Activated CD8-positive, alpha-beta T cell treated with anti-CD3 and anti-CD28 coated beads for 36 hours (primary cell): ENCODE data around the gene VDR. TPM values are rescaled to one million over a fixed set of nuclear protein-coding genes. Genes with fewer than 3 reads are reported as not detected.
A peak's percentile ranks its signal among the peaks of the same experiment; 100 is the strongest.

Experiments
- ATAC-seq: fragments of 200-7000 bp; cut with Tn5 transposase; one replicate; pipeline ENCODE4 v1.10.0; 2021; ENCODE audit warnings: mild to moderate bottlenecking, moderate library complexity
- CTCF ChIA-PET: fragments of 350-600 bp; sonication (Branson Sonifier 250); formaldehyde crosslinking; loops from one replicate; lab custom pipeline; 2021; ENCODE audit warnings: antibody characterized with exemption; lab: Charles Lee
- POLR2A ChIA-PET: fragments of 350-600 bp; sonication (Branson Sonifier 250); formaldehyde crosslinking; loops from one replicate; lab custom pipeline; 2021; ENCODE audit warnings: antibody characterized with exemption; lab: Charles Lee
- DNase-seq: peaks from one replicate; pipeline ENCODE4 v3.0.0-alpha.2; 2020
- H3K27ac Mint-ChIP-seq: one replicate; pipeline ENCODE4 v1.8.0; 2021; ENCODE audit warnings: mild to moderate bottlenecking, mixed read lengths
- H3K27me3 Mint-ChIP-seq: one replicate; pipeline ENCODE4 v1.8.0; 2021; ENCODE audit warnings: mixed read lengths
- H3K36me3 Mint-ChIP-seq: one replicate; pipeline ENCODE4 v1.8.0; 2021; ENCODE audit warnings: low read depth, mixed read lengths
- H3K4me1 Mint-ChIP-seq: one replicate; pipeline ENCODE4 v1.8.0; 2021; ENCODE audit warnings: low read depth, mixed read lengths
- H3K4me3 Mint-ChIP-seq: one replicate; pipeline ENCODE4 v1.8.0; 2021; ENCODE audit warnings: mild to moderate bottlenecking, moderate library complexity, mixed read lengths
- H3K9me3 Mint-ChIP-seq: one replicate; pipeline ENCODE4 v1.8.0; 2021; ENCODE audit warnings: mixed read lengths
- intact Hi-C: fragments of 100-400 bp; cut with micrococcal nuclease; formaldehyde crosslinking; loops from one replicate; pipeline ENCODE4 v1.10.0; 2022
- total RNA-seq, 2 experiments: library from RNA; stranded (reverse); gene quantifications; one replicate each; pipeline ENCODE4 v1.2.3, GENCODE V29; 2021
- TF ChIP-seq, protein P1 (sequence below): fragments of 200-600 bp; IDR thresholded peaks from one replicate; pipeline ENCODE4 v1.8.0; 2022; ENCODE audit warnings: antibody characterized with exemption, mild to moderate bottlenecking

The VDR gene
- total RNA-seq, 2 experiments from 2014 or later = 84.6 to 86.4 TPM

GRCh38 chr12:47852096-47852571, 52.7 kb downstream of the VDR start:
- Mint-ChIP-seq H3K4me3 (no peak overlapping the region), H3K4me1 (peaks cover 11% of the 10 kb centered on the region), H3K27me3 (no peaks in the 10 kb centered on the region), H3K9me3 (no peaks in the 10 kb centered on the region), H3K27ac (no peak overlapping the region), H3K36me3 (peaks cover 60% of the 10 kb centered on the region)
- TF ChIP-seq, protein P1, sequence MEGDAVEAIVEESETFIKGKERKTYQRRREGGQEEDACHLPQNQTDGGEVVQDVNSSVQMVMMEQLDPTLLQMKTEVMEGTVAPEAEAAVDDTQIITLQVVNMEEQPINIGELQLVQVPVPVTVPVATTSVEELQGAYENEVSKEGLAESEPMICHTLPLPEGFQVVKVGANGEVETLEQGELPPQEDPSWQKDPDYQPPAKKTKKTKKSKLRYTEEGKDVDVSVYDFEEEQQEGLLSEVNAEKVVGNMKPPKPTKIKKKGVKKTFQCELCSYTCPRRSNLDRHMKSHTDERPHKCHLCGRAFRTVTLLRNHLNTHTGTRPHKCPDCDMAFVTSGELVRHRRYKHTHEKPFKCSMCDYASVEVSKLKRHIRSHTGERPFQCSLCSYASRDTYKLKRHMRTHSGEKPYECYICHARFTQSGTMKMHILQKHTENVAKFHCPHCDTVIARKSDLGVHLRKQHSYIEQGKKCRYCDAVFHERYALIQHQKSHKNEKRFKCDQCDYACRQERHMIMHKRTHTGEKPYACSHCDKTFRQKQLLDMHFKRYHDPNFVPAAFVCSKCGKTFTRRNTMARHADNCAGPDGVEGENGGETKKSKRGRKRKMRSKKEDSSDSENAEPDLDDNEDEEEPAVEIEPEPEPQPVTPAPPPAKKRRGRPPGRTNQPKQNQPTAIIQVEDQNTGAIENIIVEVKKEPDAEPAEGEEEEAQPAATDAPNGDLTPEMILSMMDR = no peak
- ChIA-PET POLR2A (interaction anchor here (0.6 kb wide), 1 partner anchor 113 kb away, joined by 3 read pairs; no protein-coding TSS in a partner anchor), CTCF (interaction anchor here (0.7 to 3.2 kb wide), 4 partner anchors 14 to 110 kb away, joined by 3 to 16 read pairs (median 6); no protein-coding TSS in a partner anchor)
- intact Hi-C loops = no loop called here
- ATAC-seq (no peak), DNase-seq (no peak)

DNA sequence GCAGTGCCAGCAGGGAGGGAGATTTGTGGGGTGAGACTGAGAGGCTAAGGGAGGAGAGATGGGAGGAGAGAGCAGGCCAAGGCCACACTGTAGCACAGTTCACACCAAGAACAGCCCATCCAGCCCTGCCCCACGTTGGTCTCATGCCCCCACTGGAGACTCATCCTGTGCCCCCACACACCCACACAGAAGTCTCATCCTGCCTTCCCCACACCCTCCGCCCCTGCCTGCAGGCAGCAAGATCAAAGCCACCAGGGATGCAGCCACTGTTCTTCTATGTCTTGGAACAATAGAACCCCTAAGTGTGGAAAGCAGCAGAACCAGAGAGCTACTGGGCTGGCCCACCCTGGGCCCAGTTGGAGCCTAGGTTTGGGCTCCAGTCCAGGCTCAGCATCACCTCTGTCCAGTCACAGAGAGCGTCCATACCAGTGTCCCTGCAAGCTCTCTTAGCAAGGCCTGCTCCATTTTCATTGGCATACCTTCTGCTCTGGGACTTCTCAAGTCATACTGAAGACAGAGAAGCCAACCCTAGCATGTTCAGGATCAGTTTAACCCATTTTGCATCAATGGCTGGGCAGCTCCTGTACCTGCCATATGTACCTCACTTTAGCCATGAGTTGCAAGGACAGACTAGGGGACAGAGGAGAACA, 53.4 kb downstream of the VDR start:
- Mint-ChIP-seq H3K4me1 (peaks cover 11% of the 10 kb centered on the region), H3K27me3 (no peaks in the 10 kb centered on the region), H3K27ac (peak overlapping the region; percentile 26), H3K4me3 (no peak overlapping the region), H3K36me3 (peaks cover 61% of the 10 kb centered on the region), H3K9me3 (no peaks in the 10 kb centered on the region)
- no peak for DNase-seq
- POLR2A ChIA-PET = interaction anchor here (0.6 to 1.3 kb wide), 2 partner anchors 9 to 113 kb away, joined by 3 read pairs; no protein-coding TSS in a partner anchor
- TF ChIP-seq, protein P1 = no peak
- CTCF ChIA-PET = interaction anchor here (0.7 to 3.2 kb wide), 3 partner anchors 13 to 110 kb away, joined by 3 to 16 read pairs (median 6); no protein-coding TSS in a partner anchor
- no peak for ATAC-seq
- intact Hi-C loops = no loop called here

DNA sequence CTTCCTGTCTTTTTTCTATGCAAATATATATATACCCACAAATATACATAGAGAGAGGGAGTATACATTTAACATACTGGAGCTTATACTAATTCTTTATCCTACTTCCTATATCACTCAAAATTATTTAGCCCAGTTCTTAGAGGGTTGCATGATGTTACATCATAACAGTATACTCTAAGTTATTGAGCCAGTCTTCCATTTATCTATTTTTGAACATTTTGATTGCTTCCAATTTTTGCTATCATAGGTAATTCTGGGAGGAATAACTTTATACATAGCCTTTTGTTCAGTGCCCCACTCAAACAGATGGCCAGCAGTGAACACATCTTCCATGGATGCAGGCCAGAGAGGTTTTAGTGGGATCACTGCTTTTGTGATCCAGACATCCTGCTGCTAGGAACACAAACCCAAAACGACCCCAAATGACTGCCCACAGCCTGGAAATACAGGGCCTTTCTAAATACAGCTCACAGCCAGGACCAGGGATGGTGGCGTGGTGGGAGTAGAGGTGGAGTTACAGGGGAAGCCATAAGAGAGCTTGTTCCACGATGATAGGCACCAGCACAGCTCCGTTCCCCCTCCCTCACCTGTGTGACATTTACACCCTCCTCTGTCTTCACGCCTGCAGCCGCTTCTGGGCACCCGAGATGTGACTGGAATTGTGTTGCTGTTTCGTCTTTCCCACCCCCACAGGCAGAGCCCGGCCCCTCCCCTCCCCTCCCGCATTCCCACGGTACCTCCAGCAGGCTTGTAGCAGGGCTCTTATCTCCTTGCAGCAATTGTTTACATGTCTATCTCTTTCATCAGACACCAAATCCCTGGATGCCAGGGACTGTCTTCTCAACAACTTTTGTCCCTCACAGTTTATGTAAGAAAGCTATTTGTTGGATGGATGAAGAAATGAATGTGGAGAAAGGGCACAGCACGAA, 54.4 kb downstream of the VDR start:
- Mint-ChIP-seq H3K9me3 (no peaks in the 10 kb centered on the region), H3K4me1 (peaks cover 11% of the 10 kb centered on the region), H3K4me3 (no peak overlapping the region), H3K27me3 (no peaks in the 10 kb centered on the region), H3K36me3 (peaks cover 60% of the 10 kb centered on the region), H3K27ac (no peak overlapping the region)
- intact Hi-C loops = no loop called here
- DNase-seq = no peak
- ChIA-PET CTCF (interaction anchor here (1.0 to 3.2 kb wide), 4 partner anchors 12 to 113 kb away, joined by 3 to 16 read pairs (median 4); partner anchors contain the start of gene TMEM106C), POLR2A (interaction anchor here (1.3 to 1.7 kb wide), 2 partner anchors 8 kb away, joined by 3 to 7 read pairs; no protein-coding TSS in a partner anchor)
- TF ChIP-seq, protein P1 = no peak
- ATAC-seq = no peak

DNA sequence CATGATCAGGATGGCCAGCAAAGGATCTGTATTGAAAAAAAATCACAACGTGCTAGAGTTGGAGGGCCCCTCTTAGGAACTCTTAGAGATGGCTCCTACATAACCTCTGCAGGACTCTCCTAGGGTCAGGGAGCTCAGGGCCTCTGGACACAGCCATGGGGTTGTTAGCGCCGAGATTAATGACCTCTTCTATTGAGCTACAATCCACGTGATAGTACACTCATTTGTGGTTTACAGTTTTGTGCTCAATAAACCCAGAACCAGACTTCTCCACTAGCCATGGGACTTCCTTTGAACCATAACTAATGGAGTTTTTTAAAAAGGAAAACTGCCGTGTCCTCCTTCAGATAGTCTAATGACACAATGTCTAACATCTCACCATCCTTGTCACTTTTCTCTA, 55.5 kb downstream of the VDR start:
- peaks cover 63% of the 10 kb centered on the region for H3K36me3 Mint-ChIP-seq
- ChIA-PET CTCF (interaction anchor here (1.4 to 5.0 kb wide), 3 partner anchors 10 to 107 kb away, joined by 5 to 25 read pairs (median 17); no protein-coding TSS in a partner anchor), POLR2A (interaction anchor here (0.6 to 1.7 kb wide), 2 partner anchors 9 to 20 kb away, joined by 3 to 7 read pairs; no protein-coding TSS in a partner anchor)
- TF ChIP-seq, protein P1 = no peak
- intact Hi-C loops = no loop called here
- H3K4me3 Mint-ChIP-seq = no peak overlapping the region
- DNase-seq (no peak), ATAC-seq (no peak)
- H3K9me3 Mint-ChIP-seq = no peaks in the 10 kb centered on the region
- peaks cover 2% of the 10 kb centered on the region for H3K27me3 Mint-ChIP-seq
- H3K27ac Mint-ChIP-seq = no peak overlapping the region
- H3K4me1 Mint-ChIP-seq = peaks cover 11% of the 10 kb centered on the region
